ENCODE results near the gene TIMM13.

Gene TIMM13

GRCh38 chr19:2415281-2415972 is 12.0 kb downstream of the TIMM13 start:
- H3K27ac ChIP-seq: no peak overlapping the region
- no peak overlapping the region for H3K9ac ChIP-seq (ENCODE audit: insufficient read length)
- no peak for TF ChIP-seq FOXP2 (optimal IDR thresholded peaks at IDR 0.05; ENCODE audit: control extremely low read depth, extremely low read length, insufficient read depth)
- no peak; the same call in 1 of the 2 replicates for TF ChIP-seq POLR2AphosphoS5 (IDR thresholded peaks at IDR 0.05; ENCODE audit: borderline replicate concordance, low read depth, low read length)
- no peak for TF ChIP-seq EZH2 (IDR thresholded peaks at IDR 0.05)
- H3K4me3 ChIP-seq: no peak overlapping the region
- H3K9me3 ChIP-seq (ENCODE audit: low read depth, low read length): no peaks in the 10 kb centered on the region
- no peaks in the 10 kb centered on the region for H3K36me3 ChIP-seq (ENCODE audit: insufficient read depth, low read length)
- no peak for DNase-seq (ENCODE audit: low read depth, low spot score)

DNA sequence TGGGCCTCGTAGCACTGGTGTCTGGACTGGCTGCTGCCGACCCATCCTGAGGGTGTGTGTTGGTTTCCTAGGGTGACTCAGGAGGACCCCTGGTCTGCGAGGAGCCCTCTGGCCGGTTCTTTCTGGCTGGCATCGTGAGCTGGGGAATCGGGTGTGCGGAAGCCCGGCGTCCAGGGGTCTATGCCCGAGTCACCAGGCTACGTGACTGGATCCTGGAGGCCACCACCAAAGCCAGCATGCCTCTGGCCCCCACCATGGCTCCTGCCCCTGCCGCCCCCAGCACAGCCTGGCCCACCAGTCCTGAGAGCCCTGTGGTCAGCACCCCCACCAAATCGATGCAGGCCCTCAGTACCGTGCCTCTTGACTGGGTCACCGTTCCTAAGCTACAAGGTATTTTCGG is 13.8 kb downstream of the TIMM13 start:
- DNase-seq (ENCODE audit: low read depth, low spot score): no peak
- H3K4me3 ChIP-seq: no peak overlapping the region
- H3K9ac ChIP-seq (ENCODE audit: insufficient read length): no peak overlapping the region
- no peaks in the 10 kb centered on the region for H3K9me3 ChIP-seq (ENCODE audit: low read depth, low read length)
- no peaks in the 10 kb centered on the region for H3K36me3 ChIP-seq (ENCODE audit: insufficient read depth, low read length)
- H3K27ac ChIP-seq: no peak overlapping the region
- TF ChIP-seq FOXP2 (optimal IDR thresholded peaks at IDR 0.05; ENCODE audit: control extremely low read depth, extremely low read length, insufficient read depth) (no peak), POLR2AphosphoS5 (IDR thresholded peaks at IDR 0.05; ENCODE audit: borderline replicate concordance, low read depth, low read length) (no peak), EZH2 (IDR thresholded peaks at IDR 0.05) (no peak)

DNA sequence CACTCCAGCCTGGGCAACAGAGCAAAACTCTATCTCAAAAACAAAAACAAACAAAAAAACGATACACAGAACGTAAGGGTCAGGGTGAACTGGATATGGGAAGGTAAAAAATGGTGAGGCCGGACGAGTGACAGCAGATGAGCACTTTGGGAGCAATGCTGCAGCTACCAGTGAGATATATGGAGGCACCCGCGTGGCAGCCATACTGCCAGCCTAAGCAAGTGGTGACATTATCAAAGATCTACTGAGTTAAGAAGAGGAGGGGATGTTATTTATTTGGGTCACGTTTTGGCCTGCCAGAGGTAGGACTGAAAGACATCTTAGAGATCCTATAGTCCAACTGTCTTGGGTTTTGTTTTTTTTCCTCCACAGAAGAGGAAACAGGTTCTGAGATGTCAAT is 14.2 kb downstream of the TIMM13 start:
- no peak for TF ChIP-seq FOXP2 (optimal IDR thresholded peaks at IDR 0.05; ENCODE audit: control extremely low read depth, extremely low read length, insufficient read depth)
- TF ChIP-seq POLR2AphosphoS5 (IDR thresholded peaks at IDR 0.05; ENCODE audit: borderline replicate concordance, low read depth, low read length): no peak
- no peak for TF ChIP-seq EZH2 (IDR thresholded peaks at IDR 0.05)
- no peak overlapping the region for H3K9ac ChIP-seq (ENCODE audit: insufficient read length)
- no peaks in the 10 kb centered on the region for H3K36me3 ChIP-seq (ENCODE audit: insufficient read depth, low read length)
- H3K4me3 ChIP-seq: no peak overlapping the region
- H3K27ac ChIP-seq: no peak overlapping the region
- no peaks in the 10 kb centered on the region for H3K9me3 ChIP-seq (ENCODE audit: low read depth, low read length)
- DNase-seq (ENCODE audit: low read depth, low spot score): no peak

DNA sequence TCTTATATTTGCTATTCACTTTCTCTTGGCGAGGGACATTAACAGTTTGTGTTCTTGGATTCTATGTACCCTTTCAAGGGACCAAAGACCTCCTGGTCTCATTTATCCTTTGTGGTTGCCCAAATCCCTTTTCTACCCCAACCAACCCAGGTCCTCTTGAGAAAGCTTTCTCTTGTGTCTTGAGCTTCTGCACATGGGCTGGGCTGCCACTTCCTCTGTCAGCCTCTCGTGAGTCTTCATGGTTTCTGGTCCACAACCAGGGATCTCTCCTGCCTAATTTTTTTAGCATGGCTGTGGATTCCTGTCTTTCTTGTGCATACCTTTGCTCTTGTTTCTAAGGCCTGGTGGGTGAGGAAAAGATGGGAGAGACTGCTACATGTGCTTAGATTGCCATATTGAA is 14.9 kb downstream of the TIMM13 start:
- H3K9me3 ChIP-seq (ENCODE audit: low read depth, low read length): no peaks in the 10 kb centered on the region
- TF ChIP-seq EZH2 (IDR thresholded peaks at IDR 0.05) (no peak), POLR2AphosphoS5 (IDR thresholded peaks at IDR 0.05; ENCODE audit: borderline replicate concordance, low read depth, low read length) (no peak), FOXP2 (optimal IDR thresholded peaks at IDR 0.05; ENCODE audit: control extremely low read depth, extremely low read length, insufficient read depth) (no peak)
- H3K4me3 ChIP-seq: no peak overlapping the region
- no peak overlapping the region for H3K27ac ChIP-seq
- H3K36me3 ChIP-seq (ENCODE audit: insufficient read depth, low read length): no peaks in the 10 kb centered on the region
- H3K9ac ChIP-seq (ENCODE audit: insufficient read length): no peak overlapping the region
- DNase-seq (ENCODE audit: low read depth, low spot score): no peak

GRCh38 chr19:2411709-2412108 is 15.7 kb downstream of the TIMM13 start:
- TF ChIP-seq POLR2AphosphoS5 (IDR thresholded peaks at IDR 0.05; ENCODE audit: borderline replicate concordance, low read depth, low read length): no peak
- no peak for TF ChIP-seq EZH2 (IDR thresholded peaks at IDR 0.05)
- TF ChIP-seq FOXP2 (optimal IDR thresholded peaks at IDR 0.05; ENCODE audit: control extremely low read depth, extremely low read length, insufficient read depth): no peak
- no peak overlapping the region for H3K4me3 ChIP-seq
- H3K27ac ChIP-seq: no peak overlapping the region
- no peaks in the 10 kb centered on the region for H3K36me3 ChIP-seq (ENCODE audit: insufficient read depth, low read length)
- H3K9me3 ChIP-seq (ENCODE audit: low read depth, low read length): no peaks in the 10 kb centered on the region
- no peak overlapping the region for H3K9ac ChIP-seq (ENCODE audit: insufficient read length)
- no peak for DNase-seq (ENCODE audit: low read depth, low spot score)

DNA sequence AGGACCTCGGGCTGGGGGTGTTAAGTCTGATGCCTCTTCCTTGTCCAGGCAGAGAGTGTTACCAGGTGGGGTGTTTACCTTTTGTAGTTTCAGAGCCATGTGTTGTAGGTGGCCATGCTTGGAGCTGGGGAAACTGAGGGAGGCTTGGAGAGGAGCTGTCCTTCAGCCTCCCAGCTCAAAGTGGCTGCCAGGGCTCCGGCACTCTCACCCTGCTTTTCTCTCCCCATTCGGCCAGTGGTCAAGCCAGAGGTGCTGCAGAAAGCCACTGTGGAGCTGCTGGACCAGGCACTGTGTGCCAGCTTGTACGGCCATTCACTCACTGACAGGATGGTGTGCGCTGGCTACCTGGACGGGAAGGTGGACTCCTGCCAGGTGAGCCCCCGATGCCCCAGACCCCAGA is 17.4 kb downstream of the TIMM13 start:
- Histone ChIP-seq H3K36me3 (ENCODE audit: insufficient read depth, low read length) (no peaks in the 10 kb centered on the region), H3K9me3 (ENCODE audit: low read depth, low read length) (no peaks in the 10 kb centered on the region), H3K27ac (no peak overlapping the region), H3K4me3 (no peak overlapping the region), H3K9ac (ENCODE audit: insufficient read length) (no peak overlapping the region)
- TF ChIP-seq POLR2AphosphoS5 (IDR thresholded peaks at IDR 0.05; ENCODE audit: borderline replicate concordance, low read depth, low read length) (no peak), FOXP2 (optimal IDR thresholded peaks at IDR 0.05; ENCODE audit: control extremely low read depth, extremely low read length, insufficient read depth) (no peak), EZH2 (IDR thresholded peaks at IDR 0.05) (no peak)
- DNase-seq (ENCODE audit: low read depth, low spot score): no peak

GRCh38 chr19:2409352-2409912 is 18.0 kb downstream of the TIMM13 start:
- Histone ChIP-seq H3K4me3 (no peak overlapping the region), H3K9ac (ENCODE audit: insufficient read length) (no peak overlapping the region), H3K27ac (no peak overlapping the region), H3K36me3 (ENCODE audit: insufficient read depth, low read length) (no peaks in the 10 kb centered on the region), H3K9me3 (ENCODE audit: low read depth, low read length) (no peaks in the 10 kb centered on the region)
- no peak for DNase-seq (ENCODE audit: low read depth, low spot score)
- no peak for TF ChIP-seq EZH2 (IDR thresholded peaks at IDR 0.05)
- no peak for TF ChIP-seq POLR2AphosphoS5 (IDR thresholded peaks at IDR 0.05; ENCODE audit: borderline replicate concordance, low read depth, low read length)
- no peak for TF ChIP-seq FOXP2 (optimal IDR thresholded peaks at IDR 0.05; ENCODE audit: control extremely low read depth, extremely low read length, insufficient read depth)

GRCh38 chr19:2408247-2408646 is 19.1 kb downstream of the TIMM13 start:
- H3K36me3 ChIP-seq (ENCODE audit: insufficient read depth, low read length): no peaks in the 10 kb centered on the region
- no peak overlapping the region for H3K4me3 ChIP-seq
- H3K27ac ChIP-seq: no peak overlapping the region
- no peak for TF ChIP-seq EZH2 (IDR thresholded peaks at IDR 0.05)
- TF ChIP-seq FOXP2 (optimal IDR thresholded peaks at IDR 0.05; ENCODE audit: control extremely low read depth, extremely low read length, insufficient read depth): no peak
- no peak for TF ChIP-seq POLR2AphosphoS5 (IDR thresholded peaks at IDR 0.05; ENCODE audit: borderline replicate concordance, low read depth, low read length)
- H3K9me3 ChIP-seq (ENCODE audit: low read depth, low read length): no peaks in the 10 kb centered on the region
- H3K9ac ChIP-seq (ENCODE audit: insufficient read length): no peak overlapping the region
- DNase-seq (ENCODE audit: low read depth, low spot score): no peak
